HG03280 (cell line): ENCODE data around the gene GLUD1.
"Not testable (repeated sequence)": the region's sequence is repeated elsewhere in the genome, so short reads cannot be mapped to it uniquely, and the experiment has no call there.

ENCODE experiments used
- ATAC-seq: cut with Tn5 transposase; IDR thresholded peaks from one replicate; pipeline ENCODE4 v1.9.1; 2021; ENCODE audit warnings: mild to moderate bottlenecking, moderate library complexity; ENCODE audit not compliant: unreplicated experiment

GLUD1 gene

GRCh38 chr10:87007124-87007523 lies 87.5 kb downstream of the GLUD1 start:
- not testable (repeated sequence) for ATAC-seq

GRCh38 chr10:87000491-87000890 lies 94.2 kb downstream of the GLUD1 start:
- ATAC-seq = no peak
